Suprapubic skin (tissue), 4 donors: ENCODE measurements around the gene ERC2. TPM values are rescaled to one million over a fixed set of nuclear protein-coding genes. Genes with fewer than 3 reads are reported as not detected.
"Not testable (repeated sequence)": the region's sequence is repeated elsewhere in the genome, so short reads cannot be mapped to it uniquely, and the experiment has no call there.

ENCODE experiments used
- DNase-seq, 2 donors: peaks; one replicate each; pipeline ENCODE4 v3.0.0-alpha.2; 2019; ENCODE audit warnings: low spot score in 2 of 2
- H3K27ac ChIP-seq: fragments of 200-600 bp; sonication (generic); one replicate; pipeline ENCODE4 v1.5.1; 2019
- H3K27me3 ChIP-seq: fragments of 200-600 bp; sonication (generic); one replicate; pipeline ENCODE4 v1.5.1; 2019
- H3K36me3 ChIP-seq: fragments of 200-600 bp; sonication (generic); one replicate; pipeline ENCODE4 v1.5.1; 2019
- H3K4me1 ChIP-seq: fragments of 200-600 bp; sonication (generic); one replicate; pipeline ENCODE4 v1.5.1; 2019
- H3K4me3 ChIP-seq: fragments of 200-600 bp; sonication (generic); one replicate; pipeline ENCODE4 v1.5.1; 2019; ENCODE audit warnings: mild to moderate bottlenecking
- H3K9me3 ChIP-seq: fragments of 200-600 bp; sonication (generic); one replicate; pipeline ENCODE4 v1.5.1; 2019
- CTCF ChIP-seq, 2 donors: fragments of 200-600 bp in 1 of 2; fragments of 450-650 bp in 1 of 2; sonication (generic) in 1 of 2; IDR thresholded peaks; one replicate each; pipeline ENCODE4 v1.5.1; 2016 to 2019; ENCODE audit warnings: antibody characterized with exemption in 2 of 2, mild to moderate bottlenecking in 1 of 2, moderate library complexity in 1 of 2
- EP300 ChIP-seq: sonication (generic); formaldehyde crosslinking; IDR thresholded peaks from one replicate; pipeline ENCODE4 v1.6.1; 2017; ENCODE audit warnings: antibody characterized with exemption
- POLR2A ChIP-seq, 2 donors: fragments of 450-650 bp; IDR thresholded peaks; one replicate each; pipeline ENCODE4 v1.6.1; 2017; ENCODE audit warnings: antibody characterized with exemption in 2 of 2, mild to moderate bottlenecking in 2 of 2, moderate library complexity in 2 of 2
- POLR2AphosphoS5 ChIP-seq, 3 donors: sonication (generic); formaldehyde crosslinking; IDR thresholded peaks; one replicate each; pipeline ENCODE4 v1.6.1; 2017; ENCODE audit warnings: antibody characterized with exemption in 3 of 3
- WGBS: methylation state at CpG from one replicate; pipeline ENCODE4 v1.1.5; 2018; 5-methylcytosine and 5-hydroxymethylcytosine counted together
- total RNA-seq, 4 donors: library from RNA; depleted of rRNA; stranded (reverse); fragments of >200 nt; gene quantifications; one replicate each; pipeline ENCODE4 v1.1.0, GENCODE V29; 2016

ERC2 gene
- total RNA-seq, 4 donors from 2014 or later: 0.21 TPM; not detected in 3

GRCh38 chr3:56269755-56270535 lies 198.3 kb downstream of the ERC2 start:
- WGBS: 58% methylated on average over 4 of the region's 4 CpGs
- TF ChIP-seq EP300 (no peak), CTCF (IDR thresholded peaks at IDR 0.05) (no peak), POLR2A (IDR thresholded peaks at IDR 0.05) (no peak), POLR2AphosphoS5 (IDR thresholded peaks at IDR 0.05) (no peak)
- H3K9me3 ChIP-seq: no peaks in the 10 kb centered on the region
- DNase-seq: no peak
- H3K4me1 ChIP-seq: no peaks in the 10 kb centered on the region
- H3K27me3 ChIP-seq: no peaks in the 10 kb centered on the region
- H3K4me3 ChIP-seq: no peak overlapping the region
- H3K27ac ChIP-seq: no peak overlapping the region
- no peaks in the 10 kb centered on the region for H3K36me3 ChIP-seq

GRCh38 chr3:56268616-56269383 lies 199.5 kb downstream of the ERC2 start:
- Histone ChIP-seq H3K9me3 (no peaks in the 10 kb centered on the region), H3K4me3 (no peak overlapping the region), H3K27ac (no peak overlapping the region), H3K36me3 (no peaks in the 10 kb centered on the region), H3K4me1 (no peaks in the 10 kb centered on the region), H3K27me3 (no peaks in the 10 kb centered on the region)
- TF ChIP-seq POLR2A (IDR thresholded peaks at IDR 0.05) (no peak), EP300 (no peak), POLR2AphosphoS5 (IDR thresholded peaks at IDR 0.05) (no peak), CTCF (IDR thresholded peaks at IDR 0.05) (no peak)
- 83% methylated on average over 4 of the region's 4 CpGs for WGBS
- DNase-seq: no peak

- H3K36me3 ChIP-seq, H3K9me3 ChIP-seq, H3K4me1 ChIP-seq, DNase-seq, H3K27ac ChIP-seq, H3K4me3 ChIP-seq: not testable (repeated sequence)
- WGBS: 66% methylated on average over 2 of the region's 2 CpGs
- H3K27me3 ChIP-seq: peaks cover 12% of the 10 kb centered on the region
Observed at GRCh38 chr3:56261852-56262251, 206.4 kb downstream of the ERC2 start.

GRCh38 chr3:56260262-56260661 lies 208.0 kb downstream of the ERC2 start:
- Histone ChIP-seq H3K4me1 (no peaks in the 10 kb centered on the region), H3K9me3 (no peaks in the 10 kb centered on the region), H3K36me3 (no peaks in the 10 kb centered on the region), H3K4me3 (no peak overlapping the region), H3K27ac (no peak overlapping the region), H3K27me3 (peaks cover 12% of the 10 kb centered on the region)
- WGBS: 85% methylated on average over 5 of the region's 5 CpGs
- DNase-seq: no peak
- TF ChIP-seq CTCF (IDR thresholded peaks at IDR 0.05): no peak
- no peak for TF ChIP-seq POLR2AphosphoS5 (IDR thresholded peaks at IDR 0.05)
- TF ChIP-seq EP300: no peak
- TF ChIP-seq POLR2A (IDR thresholded peaks at IDR 0.05): no peak

- 98% methylated on average over 2 of the region's 2 CpGs for WGBS
- H3K4me3 ChIP-seq: no peak overlapping the region
- H3K27ac ChIP-seq: no peak overlapping the region
- H3K4me1 ChIP-seq: no peaks in the 10 kb centered on the region
- no peaks in the 10 kb centered on the region for H3K9me3 ChIP-seq
- H3K36me3 ChIP-seq: no peaks in the 10 kb centered on the region
- no peak for TF ChIP-seq CTCF (IDR thresholded peaks at IDR 0.05)
- no peak for TF ChIP-seq POLR2AphosphoS5 (IDR thresholded peaks at IDR 0.05)
- no peak for TF ChIP-seq POLR2A (IDR thresholded peaks at IDR 0.05)
- TF ChIP-seq EP300: no peak
- no peak for DNase-seq
- H3K27me3 ChIP-seq: peaks cover 12% of the 10 kb centered on the region
Observed at GRCh38 chr3:56257826-56258225, 210.4 kb downstream of the ERC2 start.
